KOPT-K1 (cell line): ENCODE measurements around the gene GFPT1.

Experiments
- H3K27ac ChIP-seq: fragments of 200-600 bp; sonication (generic); 2 replicates; pipeline ENCODE4 v1.5.1; 2016; ENCODE audit warnings: antibody characterized with exemption, mild to moderate bottlenecking, low read depth, low read length; ENCODE audit not compliant: poor library complexity, severe bottlenecking
- H3K36me3 ChIP-seq: fragments of 200-600 bp; sonication (generic); 2 replicates; pipeline ENCODE4 v1.5.1; 2017; ENCODE audit warnings: antibody characterized with exemption, mild to moderate bottlenecking, low read length, moderate library complexity; ENCODE audit not compliant: insufficient read depth
- H3K9me3 ChIP-seq: fragments of 200-600 bp; sonication (generic); 2 replicates; pipeline ENCODE4 v1.5.1; 2017; ENCODE audit warnings: antibody characterized with exemption, low read length, mild to moderate bottlenecking; ENCODE audit not compliant: insufficient read depth, poor library complexity, severe bottlenecking

Gene GFPT1

DNA sequence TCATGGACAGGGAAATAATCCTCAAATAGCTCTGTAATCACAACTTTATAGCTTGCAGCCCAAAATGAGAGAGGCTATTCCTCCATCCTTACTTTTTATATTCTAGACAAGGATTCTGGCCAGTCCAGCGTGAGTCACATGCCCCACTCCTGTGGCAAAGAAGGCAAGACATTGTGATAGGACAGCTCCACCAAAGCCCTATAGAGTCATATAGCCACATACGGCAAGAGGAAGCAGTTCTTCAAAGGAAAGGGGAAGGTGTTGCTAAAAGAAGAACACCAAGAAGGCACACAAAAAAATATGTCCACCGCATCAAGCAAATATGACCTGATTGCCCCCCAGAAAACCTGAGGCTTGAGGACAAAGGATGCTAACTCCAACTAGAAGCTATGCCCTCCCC is 3.4 kb upstream of the GFPT1 start:
- H3K9me3 ChIP-seq = no peaks in the 10 kb centered on the region
- no peak overlapping the region for H3K27ac ChIP-seq
- H3K36me3 ChIP-seq = peaks cover 10% of the 10 kb centered on the region; the same call in 1 of the 2 replicates

DNA sequence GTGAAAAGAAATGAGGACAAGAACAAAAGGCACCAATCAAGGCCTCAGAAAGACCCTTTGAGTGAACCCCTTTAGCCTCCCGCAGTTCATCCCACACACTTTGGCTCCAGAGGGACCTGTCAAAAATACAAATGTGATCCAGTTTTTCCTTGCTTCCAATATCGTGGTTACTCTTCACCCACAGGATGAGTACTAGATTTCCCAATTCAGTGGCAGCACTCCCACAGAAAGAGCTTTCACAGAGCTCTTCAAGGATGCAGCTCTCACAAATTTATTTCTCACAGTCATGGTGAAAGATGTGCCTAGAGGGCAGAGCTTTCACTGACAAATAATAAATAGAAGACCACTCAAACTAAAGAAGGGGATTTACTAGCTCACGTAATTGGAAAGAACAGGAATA is 3.0 kb upstream of the GFPT1 start:
- Histone ChIP-seq H3K9me3 (no peaks in the 10 kb centered on the region), H3K27ac (no peak overlapping the region), H3K36me3 (peaks cover 10% of the 10 kb centered on the region; the same call in 1 of the 2 replicates)

DNA sequence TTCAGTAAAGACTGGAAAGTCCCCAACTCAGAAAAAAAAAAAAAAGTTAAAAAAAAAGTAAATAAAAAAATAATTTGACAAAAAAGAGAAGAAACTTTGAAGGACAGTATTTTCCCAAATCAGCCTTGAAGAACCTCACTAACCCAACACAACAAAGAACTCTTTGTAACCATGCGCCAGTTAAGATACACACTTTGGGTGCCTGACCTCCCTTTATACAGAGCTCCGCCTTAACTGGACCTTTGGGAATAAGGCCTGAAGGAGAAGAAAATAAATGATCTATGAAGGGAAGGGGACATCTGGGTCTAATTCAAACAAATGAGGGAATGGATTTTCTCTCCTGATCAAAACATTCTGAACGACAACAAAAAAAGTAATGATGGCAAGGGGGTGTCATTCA is 2.2 kb upstream of the GFPT1 start:
- Histone ChIP-seq H3K27ac (no peak overlapping the region), H3K36me3 (peaks cover 5% of the 10 kb centered on the region), H3K9me3 (no peaks in the 10 kb centered on the region)

DNA sequence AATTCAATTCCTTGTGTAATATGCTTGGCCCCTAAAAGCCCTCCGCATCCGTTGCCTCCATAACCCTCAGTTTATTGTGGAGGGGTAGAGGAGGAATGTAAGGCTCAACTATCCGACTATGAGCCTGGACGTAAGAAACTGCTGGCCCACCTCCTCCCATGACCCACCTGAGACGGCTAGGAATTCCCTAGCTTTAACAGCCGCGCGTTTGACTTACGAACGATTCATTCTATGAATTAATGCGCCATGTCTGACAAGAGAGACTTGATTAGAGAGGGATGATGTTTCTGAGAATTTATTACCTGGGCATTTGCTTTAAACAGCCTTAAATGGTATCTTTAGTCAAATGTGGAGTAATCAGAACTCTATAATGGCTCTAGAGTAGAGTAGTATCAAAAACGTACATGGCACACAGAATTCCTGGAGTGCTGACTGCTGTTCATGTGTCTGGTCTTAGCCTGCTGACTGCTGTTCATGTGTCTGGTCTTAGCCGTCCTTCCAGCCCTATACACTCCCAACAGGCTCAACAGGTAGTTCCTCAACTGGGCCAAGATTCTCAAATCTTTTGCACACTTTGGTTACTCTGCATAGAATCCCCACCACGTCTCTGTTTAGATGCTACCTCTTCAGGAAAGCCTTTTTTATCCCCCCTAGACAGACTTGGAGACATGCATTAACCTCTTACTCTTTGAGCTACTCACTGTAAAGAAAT is 899 bp upstream of the GFPT1 start:
- Histone ChIP-seq H3K9me3 (no peaks in the 10 kb centered on the region), H3K27ac (peak overlapping the region; percentile 65), H3K36me3 (peaks cover 1% of the 10 kb centered on the region; the same call in 1 of the 2 replicates)

DNA sequence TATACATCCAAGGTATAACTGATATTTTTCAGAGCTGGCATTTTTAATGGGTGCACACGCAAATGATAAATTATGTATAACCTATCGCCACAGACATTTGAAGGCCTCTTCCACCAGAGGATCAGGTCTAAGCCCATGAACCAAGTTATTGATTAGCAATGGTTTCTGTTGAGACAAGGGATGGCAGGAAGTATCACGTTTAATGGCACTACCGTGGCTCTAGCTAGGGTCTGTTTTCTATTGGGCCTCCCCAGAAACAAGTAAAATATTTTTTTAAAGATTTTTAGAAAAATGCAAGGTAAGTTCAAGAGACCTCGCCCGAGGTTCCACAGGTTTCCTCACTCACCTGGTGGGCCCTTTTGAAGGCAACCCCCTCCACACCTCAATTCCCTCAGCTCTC is 667 bp downstream of the GFPT1 start:
- peak overlapping the region; percentile 65 for H3K27ac ChIP-seq
- peaks cover 13% of the 10 kb centered on the region for H3K36me3 ChIP-seq

DNA sequence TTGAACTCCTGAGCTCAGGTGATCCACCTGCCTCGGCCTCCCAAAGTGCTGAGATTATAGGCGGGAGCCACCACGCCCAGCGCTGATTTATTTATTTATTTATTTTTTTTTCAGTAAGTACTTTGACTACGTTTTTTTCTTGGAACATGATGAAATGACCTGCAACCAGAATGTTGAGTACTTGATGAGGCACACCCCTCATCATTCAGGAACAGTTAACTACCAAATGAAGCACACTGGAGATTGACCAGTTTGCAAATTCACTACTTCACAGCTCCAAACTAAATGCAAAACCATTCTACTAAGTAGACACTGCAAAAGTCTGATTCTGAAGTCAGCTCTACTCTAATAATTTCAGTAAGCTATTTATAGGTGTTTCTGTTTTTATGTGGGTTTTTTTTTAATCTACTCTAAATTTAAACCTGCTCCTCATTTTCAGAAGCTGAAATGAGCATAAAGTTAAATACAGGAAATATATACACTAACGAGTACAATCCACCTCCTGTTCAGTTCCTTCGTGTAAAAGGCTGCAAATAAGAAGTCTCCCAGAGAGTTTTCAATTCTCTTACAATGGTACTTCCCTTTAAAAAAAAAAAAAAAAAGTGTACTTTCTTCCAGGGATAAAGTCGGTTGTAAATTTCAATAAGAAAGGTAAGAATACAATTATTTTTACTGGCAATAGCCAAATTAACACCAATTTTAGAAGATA is 1.4 kb downstream of the GFPT1 start:
- Histone ChIP-seq H3K9me3 (no peaks in the 10 kb centered on the region), H3K27ac (no peak overlapping the region)

More for the DNA sequence above, 667 bp downstream of the GFPT1 start:
- no peaks in the 10 kb centered on the region for H3K9me3 ChIP-seq

DNA sequence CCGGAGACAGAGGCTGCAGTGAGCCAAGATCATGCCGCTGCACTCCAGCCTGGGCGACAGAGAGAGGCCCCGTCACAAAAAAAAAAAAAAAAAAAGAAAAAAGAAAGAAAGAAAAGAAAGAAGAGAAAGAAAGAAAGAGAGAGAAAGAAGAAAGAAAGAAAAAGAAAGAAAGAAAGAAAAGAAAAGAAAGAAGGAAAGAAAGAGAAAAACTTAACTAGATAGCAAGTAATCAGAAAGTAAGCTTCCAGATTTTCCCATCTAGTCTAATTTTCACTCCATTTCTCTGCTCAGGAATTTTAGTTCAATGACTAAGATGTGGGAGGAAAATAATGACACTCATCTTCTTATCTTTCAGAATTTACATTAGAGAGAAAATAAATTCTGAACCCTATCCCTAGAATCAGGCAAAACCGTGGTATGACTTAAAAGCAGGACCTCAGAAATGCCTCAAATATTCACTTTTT is 2.4 kb downstream of the GFPT1 start:
- Histone ChIP-seq H3K36me3 (peaks cover 13% of the 10 kb centered on the region), H3K9me3 (no peaks in the 10 kb centered on the region), H3K27ac (no peak overlapping the region)

More for the DNA sequence above, 1.4 kb downstream of the GFPT1 start:
- peaks cover 13% of the 10 kb centered on the region for H3K36me3 ChIP-seq

DNA sequence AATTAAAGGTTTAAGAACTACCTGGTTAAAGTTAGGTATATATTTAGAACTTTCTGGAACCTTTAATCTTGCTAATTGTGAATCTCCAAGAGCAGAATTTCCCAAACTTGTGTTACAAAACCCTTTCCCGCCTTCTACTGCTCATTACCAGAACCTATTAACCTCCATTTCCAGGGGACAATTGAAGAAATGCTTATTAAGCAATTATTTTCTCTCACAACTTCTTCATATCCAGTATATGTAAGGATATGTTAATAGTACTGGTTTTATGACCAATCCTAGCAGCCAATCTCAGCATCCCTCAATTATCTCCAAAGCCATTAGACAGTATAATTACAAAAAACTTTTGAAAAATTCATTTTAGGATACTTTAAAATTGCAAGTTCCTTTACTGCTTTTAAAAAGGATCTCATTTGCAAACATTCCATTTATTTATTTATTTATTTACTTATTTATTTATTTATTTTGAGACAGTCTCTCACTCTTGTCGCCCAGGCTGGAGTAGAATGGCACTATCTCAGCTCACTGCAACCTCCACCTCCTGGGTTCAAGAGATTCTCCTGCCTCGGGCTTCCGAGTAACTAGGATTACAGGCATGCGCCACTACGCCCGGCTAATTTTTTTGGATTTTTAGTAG is 3.7 kb downstream of the GFPT1 start:
- Histone ChIP-seq H3K36me3 (peaks cover 13% of the 10 kb centered on the region), H3K9me3 (no peaks in the 10 kb centered on the region), H3K27ac (no peak overlapping the region)

DNA sequence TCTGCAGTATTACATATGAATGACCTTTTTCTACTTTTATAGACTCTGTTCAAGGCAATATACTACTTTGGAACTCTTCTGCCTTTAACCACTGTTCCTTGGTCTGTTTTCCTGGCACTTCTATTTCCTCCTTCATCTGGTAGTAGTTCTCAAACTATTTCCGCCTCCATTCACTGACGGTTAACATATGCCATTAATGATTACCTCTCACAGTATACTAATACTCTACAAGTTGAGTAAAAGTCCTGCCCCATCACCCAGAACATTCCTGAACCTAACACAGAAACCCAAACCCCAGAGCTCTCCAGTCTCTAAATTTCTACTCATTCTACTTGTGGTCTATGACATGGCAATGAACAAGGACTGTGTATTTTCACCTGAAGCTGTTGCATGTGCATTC is 4.5 kb downstream of the GFPT1 start:
- peaks cover 13% of the 10 kb centered on the region for H3K36me3 ChIP-seq
- no peak overlapping the region for H3K27ac ChIP-seq
- H3K9me3 ChIP-seq = no peaks in the 10 kb centered on the region

DNA sequence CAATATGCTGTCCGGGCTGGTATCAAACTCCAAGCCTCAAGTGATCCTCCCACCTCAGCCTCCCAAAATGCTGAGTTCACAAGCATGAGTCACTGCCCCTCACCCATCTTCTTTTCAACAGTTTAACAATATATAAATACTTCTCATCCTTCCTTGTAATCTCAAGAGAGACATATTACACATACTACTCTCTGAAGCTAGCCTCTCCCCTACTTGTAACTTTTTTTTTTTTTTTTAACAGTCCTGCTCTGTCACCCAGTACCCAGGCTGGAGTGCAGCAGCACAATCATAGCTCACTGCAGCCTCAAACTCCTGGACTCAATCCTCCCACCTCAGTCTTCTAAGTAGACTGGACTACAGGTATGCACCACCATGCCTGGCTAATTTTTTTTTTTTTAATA is 5.7 kb downstream of the GFPT1 start:
- H3K9me3 ChIP-seq = no peaks in the 10 kb centered on the region
- H3K27ac ChIP-seq = no peak overlapping the region
- H3K36me3 ChIP-seq = peaks cover 13% of the 10 kb centered on the region

DNA sequence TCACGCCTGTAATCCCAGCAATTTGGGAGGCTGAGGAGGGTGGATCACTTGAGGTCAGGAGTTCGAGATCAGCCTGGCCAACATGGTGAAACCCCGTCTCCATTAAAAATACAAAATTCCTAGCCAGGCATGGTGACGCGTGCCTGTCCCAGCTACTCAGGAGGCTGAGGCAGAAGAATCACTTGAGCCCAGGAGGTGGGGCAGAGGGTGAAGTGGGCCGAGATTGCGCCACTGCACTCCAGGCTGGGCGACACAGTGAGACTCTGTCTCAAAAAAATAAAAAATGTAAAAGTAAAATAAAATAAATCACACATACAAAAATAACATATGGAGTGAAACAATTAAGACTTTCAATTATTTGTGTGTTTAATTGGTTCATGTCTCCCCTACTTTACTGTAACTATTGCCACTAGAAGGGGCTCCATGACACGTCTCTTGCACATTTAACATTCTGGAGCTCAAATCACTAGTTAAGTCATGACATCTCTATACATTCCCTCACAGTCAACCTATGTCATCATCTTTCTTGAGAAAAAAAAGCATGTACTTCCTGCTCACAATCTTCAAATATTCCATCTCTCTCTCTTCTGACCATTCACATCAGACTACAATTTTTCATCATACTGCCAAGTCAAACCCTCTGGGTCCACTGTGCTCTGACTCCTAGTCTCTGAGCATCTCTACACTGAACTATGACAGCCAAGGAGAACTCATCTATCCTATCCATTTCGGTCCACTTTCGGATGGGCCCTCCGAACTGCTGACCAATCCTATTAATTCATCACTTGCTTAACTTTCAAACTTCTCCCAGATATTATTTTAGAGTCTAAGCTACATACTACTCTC is 6.7 kb downstream of the GFPT1 start:
- Histone ChIP-seq H3K36me3 (peaks cover 13% of the 10 kb centered on the region), H3K9me3 (no peaks in the 10 kb centered on the region), H3K27ac (no peak overlapping the region)

DNA sequence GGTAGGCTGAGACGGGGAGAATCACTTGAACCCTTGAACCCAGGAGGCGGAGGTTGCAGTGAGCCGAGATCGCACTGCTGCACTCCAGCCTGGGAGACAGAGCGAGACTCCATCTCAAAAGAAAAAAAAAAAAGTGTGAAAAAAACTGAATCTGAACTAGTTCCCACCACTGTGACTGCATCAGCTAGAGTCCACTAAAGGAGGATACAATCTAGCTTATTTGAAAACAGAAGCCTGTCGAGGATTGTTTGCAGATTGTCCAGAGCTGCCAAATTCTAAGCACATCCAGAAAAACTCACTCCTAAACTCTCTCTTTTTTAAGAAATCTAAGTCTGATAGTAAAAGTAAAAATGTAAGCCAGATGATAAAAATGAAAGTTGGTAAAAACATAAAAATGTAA is 10.6 kb downstream of the GFPT1 start:
- H3K27ac ChIP-seq = no peak overlapping the region
- H3K36me3 ChIP-seq = peaks cover 19% of the 10 kb centered on the region
- H3K9me3 ChIP-seq = no peaks in the 10 kb centered on the region

DNA sequence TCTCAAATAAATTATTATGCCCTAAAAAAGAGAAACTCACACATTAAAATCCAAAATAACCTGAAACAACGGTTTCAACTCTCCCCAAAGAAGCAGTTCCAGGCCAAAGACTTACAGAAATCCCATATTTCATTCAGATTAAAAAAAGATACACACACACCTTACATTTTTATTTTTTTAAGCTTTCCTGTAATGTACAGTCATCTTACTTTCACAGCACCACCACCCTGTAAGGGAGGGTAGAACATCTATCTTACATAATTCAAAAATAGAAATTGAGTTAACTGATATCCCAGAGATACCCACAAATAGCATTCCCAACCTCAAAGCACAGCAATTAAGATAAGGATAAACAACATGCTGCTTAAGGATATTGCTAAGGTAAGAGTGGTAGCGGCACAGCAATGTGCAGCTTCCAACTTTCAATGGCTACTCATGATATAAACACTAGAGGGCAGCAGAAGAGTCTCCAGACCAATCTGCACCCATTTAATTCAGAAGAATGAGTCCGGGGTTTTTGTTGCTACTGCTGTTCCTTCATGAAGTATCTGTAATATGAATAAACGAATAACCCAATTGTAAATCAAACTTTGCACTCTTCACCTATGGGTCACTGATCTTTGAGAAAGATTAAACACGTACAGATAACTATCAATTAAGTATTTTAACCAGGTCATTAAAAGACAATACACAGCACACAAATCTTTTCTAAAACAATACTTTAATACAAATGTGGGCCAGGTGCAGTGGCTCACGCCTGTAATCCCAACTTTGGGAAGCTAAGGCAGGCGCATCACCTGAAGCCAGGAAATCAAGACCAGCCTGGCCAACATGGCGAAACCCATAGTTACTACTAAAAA is 11.3 kb downstream of the GFPT1 start:
- Histone ChIP-seq H3K36me3 (peaks cover 25% of the 10 kb centered on the region), H3K27ac (no peak overlapping the region), H3K9me3 (no peaks in the 10 kb centered on the region)

DNA sequence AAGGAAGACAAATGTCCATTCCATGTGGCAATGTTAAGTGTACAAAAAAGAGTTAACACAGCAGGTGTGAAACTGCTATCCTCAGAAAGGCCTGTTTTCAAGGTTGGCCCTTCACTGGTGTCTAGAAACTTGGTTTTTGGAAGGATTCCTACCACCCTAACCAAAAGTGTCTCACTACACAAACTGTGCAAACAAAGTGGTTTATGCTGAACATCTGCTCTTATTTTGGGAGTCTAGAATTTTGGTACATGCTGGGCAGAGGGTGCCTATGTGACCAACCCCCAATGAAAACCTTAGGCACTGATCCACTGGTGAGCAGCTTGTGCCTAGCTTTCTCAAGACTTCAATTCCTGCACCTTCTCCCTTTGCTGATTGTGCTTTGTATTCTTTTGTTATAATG is 14.3 kb downstream of the GFPT1 start:
- Histone ChIP-seq H3K27ac (no peak overlapping the region), H3K36me3 (peaks cover 55% of the 10 kb centered on the region), H3K9me3 (no peaks in the 10 kb centered on the region)
